Karpas-422 (cell line): ENCODE measurements around the gene PIK3C2B. TPM values are rescaled to one million over a fixed set of nuclear protein-coding genes. Genes with fewer than 3 reads are reported as not detected.

Experiments
- total RNA-seq: library from RNA; depleted of rRNA; stranded (reverse); fragments of >200 nt; shearing (Covaris generic); gene quantifications from 2 replicates; pipeline ENCODE4 v1.2.3, GENCODE V29; 2014; ENCODE audit warnings: low replicate concordance; rRNA removed

Gene PIK3C2B
- total RNA-seq, 1 experiment from 2014 or later, result 4.5 TPM

Other genes with a start within 250 kb of the PIK3C2B start
- gene PLEKHA6, start 134.9 kb downstream of the PIK3C2B start, total RNA-seq, result 0.30 TPM in 1 of 2 replicates, not detected in the other
- 34.7 and 53.5 TPM in 2 replicates for gene PPP1R15B, start 83.0 kb downstream of the PIK3C2B start, total RNA-seq
- gene MDM4, start 21.6 kb upstream of the PIK3C2B start, total RNA-seq, result 73.7 and 96.9 TPM in 2 replicates
- not detected in 2 replicates for gene LRRN2, start 190.9 kb upstream of the PIK3C2B start, total RNA-seq